ENCODE data around the gene PTGES3. TPM values are rescaled to one million over a fixed set of nuclear protein-coding genes. Genes with fewer than 3 reads are reported as not detected.

The PTGES3 gene
- total and polyA plus RNA-seq, 10 of the 15 experiments (the other 5 are each of a cell fraction or from before 2014, with no cell fraction given) = 117 to 520 (median 175) TPM

GRCh38 chr12:56616244-56616643, 71.8 kb downstream of the PTGES3 start (continued):
- TF ChIP-seq, protein P1, sequence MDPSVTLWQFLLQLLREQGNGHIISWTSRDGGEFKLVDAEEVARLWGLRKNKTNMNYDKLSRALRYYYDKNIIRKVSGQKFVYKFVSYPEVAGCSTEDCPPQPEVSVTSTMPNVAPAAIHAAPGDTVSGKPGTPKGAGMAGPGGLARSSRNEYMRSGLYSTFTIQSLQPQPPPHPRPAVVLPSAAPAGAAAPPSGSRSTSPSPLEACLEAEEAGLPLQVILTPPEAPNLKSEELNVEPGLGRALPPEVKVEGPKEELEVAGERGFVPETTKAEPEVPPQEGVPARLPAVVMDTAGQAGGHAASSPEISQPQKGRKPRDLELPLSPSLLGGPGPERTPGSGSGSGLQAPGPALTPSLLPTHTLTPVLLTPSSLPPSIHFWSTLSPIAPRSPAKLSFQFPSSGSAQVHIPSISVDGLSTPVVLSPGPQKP (IDR thresholded peaks at IDR 0.05; ENCODE audit: low read depth, low read length) = no peak
- TF ChIP-seq NRF1 (conservative IDR thresholded peaks at IDR 0.05; ENCODE audit: low read depth, low read length) (no peak), FOS (IDR thresholded peaks at IDR 0.05; ENCODE audit: borderline replicate concordance, extremely low read depth, insufficient read length) (no peak), PRDM15 (CRISPR knock-in tag; IDR thresholded peaks at IDR 0.05) (no peak), ZNF687 (IDR thresholded peaks at IDR 0.05) (no peak)
